Measurements from ENCODE around the gene DGKG.

Gene DGKG

DNA sequence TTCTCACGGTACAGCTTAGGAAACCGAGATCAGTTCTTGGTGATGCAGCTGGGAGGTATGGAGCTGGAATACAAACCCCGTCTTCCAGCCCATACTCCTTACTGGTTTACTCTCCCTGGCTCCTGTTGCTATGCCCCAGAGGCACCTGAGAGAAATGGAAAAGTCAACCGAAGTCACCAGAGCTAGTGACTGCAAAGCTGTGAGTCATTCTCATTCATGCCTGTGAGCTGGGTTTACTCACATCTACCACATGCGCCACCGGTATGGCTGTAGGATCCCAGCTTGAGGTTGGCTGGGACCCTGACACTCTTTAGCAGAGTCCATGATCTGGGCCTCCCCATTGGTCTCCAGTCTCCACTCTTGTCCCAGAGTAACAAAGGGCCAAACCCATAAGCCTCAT lies 141.7 kb downstream of the DGKG start:
- peaks cover 16% of the 10 kb centered on the region for H3K27me3 ChIP-seq (ENCODE audit: control insufficient read depth, low read length)
- no peaks in the 10 kb centered on the region for H3K4me1 ChIP-seq (ENCODE audit: control insufficient read depth, low read length)
- no peaks in the 10 kb centered on the region for H3K9me3 ChIP-seq (ENCODE audit: control insufficient read depth, insufficient read depth, low read length)
- no peaks in the 10 kb centered on the region for H3K36me3 ChIP-seq (ENCODE audit: control insufficient read depth, low read length)
- no peak overlapping the region for H3K27ac ChIP-seq (ENCODE audit: low read depth, low read length)
- H3K4me3 ChIP-seq (ENCODE audit: low read length) = no peak overlapping the region
- no peaks in the 10 kb centered on the region for H3K79me2 ChIP-seq (ENCODE audit: control insufficient read depth, low read length)
- no peaks in the 10 kb centered on the region for H3K9me2 ChIP-seq (replicated peaks; ENCODE audit: control insufficient read depth, low read length)
- no peaks in the 10 kb centered on the region for H3F3A ChIP-seq (ENCODE audit: control insufficient read depth, insufficient read depth)
- H3K4me2 ChIP-seq (ENCODE audit: low read length) = no peak overlapping the region
- TF ChIP-seq EZH2phosphoT487 (IDR thresholded peaks at IDR 0.05; ENCODE audit: borderline replicate concordance, low read length) (no peak), CTCF (IDR thresholded peaks at IDR 0.05; ENCODE audit: low read depth, low read length, poor library complexity, severe bottlenecking) (no peak)
- no peaks in the 10 kb centered on the region for H4K20me1 ChIP-seq (ENCODE audit: control insufficient read depth, insufficient read depth, low read depth, low read length)

- no peak for TF ChIP-seq CTCF (IDR thresholded peaks at IDR 0.05; ENCODE audit: low read depth, low read length, poor library complexity, severe bottlenecking)
- no peak for TF ChIP-seq EZH2phosphoT487 (IDR thresholded peaks at IDR 0.05; ENCODE audit: borderline replicate concordance, low read length)
- Histone ChIP-seq H3K4me3 (ENCODE audit: low read length) (no peak overlapping the region), H3K4me2 (ENCODE audit: low read length) (no peak overlapping the region), H3K9me2 (replicated peaks; ENCODE audit: control insufficient read depth, low read length) (no peaks in the 10 kb centered on the region), H3F3A (ENCODE audit: control insufficient read depth, insufficient read depth) (no peaks in the 10 kb centered on the region), H3K27me3 (ENCODE audit: control insufficient read depth, low read length) (peaks cover 15% of the 10 kb centered on the region), H3K27ac (ENCODE audit: low read depth, low read length) (no peak overlapping the region), H3K79me2 (ENCODE audit: control insufficient read depth, low read length) (no peaks in the 10 kb centered on the region), H3K9me3 (ENCODE audit: control insufficient read depth, insufficient read depth, low read length) (no peaks in the 10 kb centered on the region), H4K20me1 (ENCODE audit: control insufficient read depth, insufficient read depth, low read depth, low read length) (no peaks in the 10 kb centered on the region), H3K4me1 (ENCODE audit: control insufficient read depth, low read length) (no peaks in the 10 kb centered on the region), H3K36me3 (ENCODE audit: control insufficient read depth, low read length) (no peaks in the 10 kb centered on the region)
Observed at GRCh38 chr3:186219211-186219638, 142.8 kb downstream of the DGKG start.

DNA sequence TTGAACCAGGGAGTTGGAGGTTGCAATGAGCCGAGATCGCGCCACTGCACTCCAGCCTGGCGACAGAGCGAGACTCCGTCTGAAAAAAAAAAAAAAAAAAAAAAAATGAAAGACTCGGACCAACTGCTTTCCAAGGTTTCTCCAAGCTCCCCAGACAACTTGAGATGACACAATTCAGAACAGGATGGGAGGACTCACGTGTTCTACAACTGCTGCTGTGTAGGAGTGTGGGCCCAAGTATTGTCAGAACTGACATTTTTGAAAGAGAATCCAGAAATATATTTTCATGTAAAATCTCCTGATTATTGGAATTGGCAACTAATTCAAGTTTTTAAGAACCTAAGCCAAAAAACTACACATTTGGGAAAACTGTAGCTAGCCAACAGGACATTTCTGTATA lies 143.6 kb downstream of the DGKG start:
- Histone ChIP-seq H3K27ac (ENCODE audit: low read depth, low read length) (no peak overlapping the region), H3K9me2 (replicated peaks; ENCODE audit: control insufficient read depth, low read length) (no peaks in the 10 kb centered on the region), H3K36me3 (ENCODE audit: control insufficient read depth, low read length) (no peaks in the 10 kb centered on the region), H3K4me2 (ENCODE audit: low read length) (no peak overlapping the region), H4K20me1 (ENCODE audit: control insufficient read depth, insufficient read depth, low read depth, low read length) (no peaks in the 10 kb centered on the region), H3K4me3 (ENCODE audit: low read length) (no peak overlapping the region), H3K4me1 (ENCODE audit: control insufficient read depth, low read length) (no peaks in the 10 kb centered on the region), H3K9me3 (ENCODE audit: control insufficient read depth, insufficient read depth, low read length) (no peaks in the 10 kb centered on the region), H3K27me3 (ENCODE audit: control insufficient read depth, low read length) (peaks cover 16% of the 10 kb centered on the region), H3F3A (ENCODE audit: control insufficient read depth, insufficient read depth) (no peaks in the 10 kb centered on the region), H3K79me2 (ENCODE audit: control insufficient read depth, low read length) (no peaks in the 10 kb centered on the region)
- TF ChIP-seq EZH2phosphoT487 (IDR thresholded peaks at IDR 0.05; ENCODE audit: borderline replicate concordance, low read length) (no peak), CTCF (IDR thresholded peaks at IDR 0.05; ENCODE audit: low read depth, low read length, poor library complexity, severe bottlenecking) (no peak)

- H3K4me1 ChIP-seq (ENCODE audit: control insufficient read depth, low read length) = no peaks in the 10 kb centered on the region
- no peaks in the 10 kb centered on the region for H3K9me3 ChIP-seq (ENCODE audit: control insufficient read depth, insufficient read depth, low read length)
- no peaks in the 10 kb centered on the region for H3K9me2 ChIP-seq (replicated peaks; ENCODE audit: control insufficient read depth, low read length)
- no peaks in the 10 kb centered on the region for H3F3A ChIP-seq (ENCODE audit: control insufficient read depth, insufficient read depth)
- no peak overlapping the region for H3K27ac ChIP-seq (ENCODE audit: low read depth, low read length)
- no peak overlapping the region for H3K4me3 ChIP-seq (ENCODE audit: low read length)
- TF ChIP-seq EZH2phosphoT487 (IDR thresholded peaks at IDR 0.05; ENCODE audit: borderline replicate concordance, low read length) = no peak
- no peak for TF ChIP-seq CTCF (IDR thresholded peaks at IDR 0.05; ENCODE audit: low read depth, low read length, poor library complexity, severe bottlenecking)
- H4K20me1 ChIP-seq (ENCODE audit: control insufficient read depth, insufficient read depth, low read depth, low read length) = no peaks in the 10 kb centered on the region
- H3K4me2 ChIP-seq (ENCODE audit: low read length) = no peak overlapping the region
- no peaks in the 10 kb centered on the region for H3K79me2 ChIP-seq (ENCODE audit: control insufficient read depth, low read length)
- peaks cover 16% of the 10 kb centered on the region for H3K27me3 ChIP-seq (ENCODE audit: control insufficient read depth, low read length)
- no peaks in the 10 kb centered on the region for H3K36me3 ChIP-seq (ENCODE audit: control insufficient read depth, low read length)
Observed at GRCh38 chr3:186217820-186218164, 144.2 kb downstream of the DGKG start.
